ENCODE measurements around the gene KDM7A.
"Not testable (repeated sequence)": the region's sequence is repeated elsewhere in the genome, so short reads cannot be mapped to it uniquely, and the experiment has no call there.

KDM7A gene

DNA sequence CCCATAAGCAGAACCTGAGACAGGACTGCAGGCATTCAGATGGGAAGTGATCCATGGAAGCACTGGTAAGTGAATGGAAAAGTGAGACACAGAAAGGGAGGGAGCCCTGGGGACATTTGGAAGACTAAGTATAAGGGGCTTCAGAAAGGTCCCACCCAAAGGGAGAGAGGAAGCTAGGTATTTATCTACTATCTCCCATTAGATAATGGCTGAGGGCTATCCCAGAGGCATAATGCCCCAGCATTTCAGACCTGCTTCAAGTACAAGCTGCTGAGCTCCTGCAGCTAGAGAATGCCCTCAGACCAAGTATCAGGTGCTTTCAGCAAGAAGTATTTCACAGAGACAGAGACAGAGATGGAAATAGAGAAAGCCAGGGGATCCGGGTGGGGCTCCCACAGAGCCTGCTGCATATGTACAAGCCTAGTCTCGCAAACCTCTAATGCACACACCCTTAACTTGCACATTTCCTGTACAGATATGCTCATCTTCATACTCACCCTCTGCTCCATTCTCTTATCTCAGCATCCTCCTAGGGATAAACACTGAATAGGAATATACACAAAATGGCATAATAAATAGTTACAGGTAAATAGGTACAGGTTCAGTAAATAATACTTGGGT lies 20.2 kb downstream of the KDM7A start:
- DNase-seq = no peak

GRCh38 chr7:140155428-140155827 lies 21.4 kb downstream of the KDM7A start:
- DNase-seq = no peak

DNA sequence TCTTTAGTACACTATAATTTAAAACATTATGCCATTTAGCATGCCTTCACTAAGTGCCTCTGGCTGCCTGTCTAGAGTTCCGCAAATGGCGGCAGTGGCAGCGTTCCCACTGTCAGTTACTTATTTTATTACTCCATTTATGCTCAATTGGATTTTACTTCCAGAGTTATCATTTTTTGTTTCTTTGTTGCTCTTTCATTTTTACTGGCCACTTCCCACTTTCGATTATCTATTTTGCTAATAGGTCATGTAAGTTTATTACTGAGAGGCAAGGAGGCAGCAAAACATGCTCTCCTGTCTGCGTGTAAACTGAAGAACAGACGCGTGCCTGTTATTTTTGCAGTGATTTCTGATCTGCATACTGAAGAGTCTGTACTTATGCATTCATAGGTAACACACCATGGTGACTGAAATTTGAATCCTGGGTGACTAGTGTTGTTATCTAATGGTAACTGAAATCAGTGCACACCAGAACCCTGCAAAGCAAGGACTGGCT lies 23.1 kb downstream of the KDM7A start:
- no peak for DNase-seq

GRCh38 chr7:140146574-140146973 lies 30.2 kb downstream of the KDM7A start:
- DNase-seq = no peak

GRCh38 chr7:140145709-140146108 lies 31.1 kb downstream of the KDM7A start:
- DNase-seq = no peak

DNA sequence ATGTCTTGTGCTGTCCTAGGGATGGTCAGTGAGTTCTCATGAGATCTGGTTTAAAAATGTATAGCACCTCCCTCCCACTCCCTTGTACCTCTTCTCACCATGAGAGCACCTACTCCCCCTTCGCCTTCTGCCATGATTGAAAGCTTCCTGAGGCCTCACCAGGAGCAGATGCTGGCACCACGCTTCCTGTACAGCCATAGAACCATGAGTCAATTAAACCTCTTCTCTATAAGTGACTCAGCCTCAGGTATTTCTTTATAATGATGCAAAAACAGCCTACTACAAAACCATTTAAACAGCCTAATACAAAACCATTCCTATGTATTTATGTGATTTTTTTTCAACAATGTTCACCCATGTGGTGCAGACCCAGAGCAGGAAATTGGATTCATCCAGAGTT lies 32.0 kb downstream of the KDM7A start:
- DNase-seq = no peak

GRCh38 chr7:140143997-140144396 lies 32.8 kb downstream of the KDM7A start:
- DNase-seq = no peak

GRCh38 chr7:140142031-140142430 lies 34.8 kb downstream of the KDM7A start:
- no peak for DNase-seq

- no peak for DNase-seq
Measured at GRCh38 chr7:140141256-140141655, 35.5 kb downstream of the KDM7A start.

- no peak for DNase-seq
Measured at GRCh38 chr7:140137078-140137477, 39.7 kb downstream of the KDM7A start.

DNA sequence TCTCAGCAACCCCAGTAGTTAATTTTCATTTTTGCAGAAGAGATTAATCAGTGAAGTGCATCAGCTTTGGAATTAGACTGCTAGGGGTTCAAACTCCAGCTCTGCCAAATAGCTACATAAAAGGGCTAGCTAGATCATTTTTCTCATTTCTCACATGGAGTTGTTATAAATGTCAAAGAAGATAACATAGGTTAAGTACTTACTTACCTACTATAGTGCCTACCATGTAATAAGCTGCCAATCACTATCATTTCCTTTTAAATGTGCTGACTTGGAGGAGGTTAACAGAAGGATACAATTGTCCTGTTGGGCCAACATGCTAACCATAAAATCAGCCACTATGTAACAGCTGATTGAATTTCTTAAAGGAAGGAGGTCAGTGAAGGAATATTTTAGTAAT lies 40.7 kb downstream of the KDM7A start:
- DNase-seq = no peak

DNA sequence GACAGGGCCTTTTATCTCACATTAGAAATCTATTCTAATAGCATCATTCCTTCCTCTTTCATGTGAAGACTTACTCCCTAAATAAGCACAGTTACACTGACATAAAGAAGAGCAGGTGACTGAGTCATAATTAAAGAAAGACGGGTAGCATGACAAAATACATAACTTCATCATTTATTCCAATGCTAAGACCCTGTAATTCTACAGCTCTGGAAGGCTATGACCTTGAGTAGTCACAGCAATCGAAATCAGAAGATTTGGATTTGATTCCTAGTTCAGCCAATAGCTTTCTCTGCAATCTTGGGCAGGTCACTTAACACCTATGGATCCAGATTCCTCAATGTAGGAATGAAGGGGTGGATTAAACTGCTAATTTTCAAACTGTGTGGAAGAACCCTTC lies 42.7 kb downstream of the KDM7A start:
- no peak for DNase-seq

- no peak for DNase-seq
Measured at GRCh38 chr7:140127360-140128127, 49.2 kb downstream of the KDM7A start.

DNA sequence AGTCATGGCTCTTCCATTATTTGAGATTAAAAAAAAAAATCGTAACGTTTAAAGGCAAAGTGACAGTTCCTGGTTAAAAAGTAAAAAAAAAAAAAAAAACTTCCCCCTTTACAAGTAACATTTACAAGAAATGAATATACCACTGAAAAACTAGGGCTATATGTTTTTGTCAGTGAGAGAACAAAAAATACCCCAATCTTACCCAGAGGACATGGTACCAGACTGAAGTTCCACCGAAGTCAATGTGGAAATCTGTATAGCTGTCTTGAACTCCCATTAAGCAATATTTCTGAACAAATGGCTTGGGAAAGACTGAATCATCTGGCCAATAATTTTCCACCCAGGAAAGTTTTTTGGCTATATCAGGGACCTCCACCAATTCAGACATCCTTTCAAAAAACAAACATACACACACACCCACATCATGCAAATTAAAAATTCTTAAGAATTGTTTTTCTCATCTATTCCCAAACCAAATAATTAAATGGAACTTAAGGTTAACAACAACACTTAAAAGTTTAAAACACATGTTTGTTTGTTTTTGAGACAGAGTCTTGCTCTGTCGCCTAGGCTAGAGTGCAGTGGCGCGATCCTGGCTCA lies 50.2 kb downstream of the KDM7A start:
- DNase-seq = no peak

DNA sequence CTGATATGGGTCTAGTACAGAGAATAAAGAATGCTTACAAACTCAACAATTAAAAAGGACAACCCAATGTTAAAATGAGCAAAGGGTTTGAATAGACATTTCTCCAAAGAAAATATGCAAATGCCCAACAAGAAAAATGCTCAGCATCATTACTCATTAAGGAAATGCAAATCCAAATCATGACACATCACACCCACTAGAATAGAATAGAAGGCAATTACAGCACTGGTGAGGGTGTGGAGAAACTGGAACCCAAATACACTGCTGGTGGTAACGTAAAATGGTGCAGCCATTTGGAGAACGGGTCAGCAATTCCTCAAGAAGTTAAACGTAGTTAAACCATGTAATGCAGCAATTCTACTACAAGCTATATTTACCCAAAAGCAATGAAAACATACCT lies 53.8 kb downstream of the KDM7A start:
- DNase-seq = no peak

DNA sequence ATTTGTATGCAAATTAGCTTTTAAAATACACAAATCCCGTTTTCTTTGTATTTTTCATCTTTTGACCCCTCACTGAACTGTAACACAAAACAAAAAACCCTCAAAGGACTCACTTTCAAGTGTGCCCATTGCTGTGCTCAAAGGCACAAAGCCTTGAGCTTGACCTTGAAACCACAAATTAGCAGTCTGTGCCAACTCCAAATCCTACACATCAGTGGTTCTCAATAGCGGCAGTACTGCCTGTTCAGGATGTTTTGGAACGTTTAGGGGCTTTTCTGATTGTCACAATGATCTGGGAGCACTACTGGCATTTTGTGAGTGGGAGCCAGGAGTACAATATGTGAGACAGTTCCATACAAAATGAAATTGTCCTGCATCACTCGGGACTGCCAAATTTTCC lies 55.5 kb downstream of the KDM7A start:
- DNase-seq = no peak

- DNase-seq = not testable (repeated sequence)
Measured at GRCh38 chr7:140114817-140115216, 62.0 kb downstream of the KDM7A start.

DNA sequence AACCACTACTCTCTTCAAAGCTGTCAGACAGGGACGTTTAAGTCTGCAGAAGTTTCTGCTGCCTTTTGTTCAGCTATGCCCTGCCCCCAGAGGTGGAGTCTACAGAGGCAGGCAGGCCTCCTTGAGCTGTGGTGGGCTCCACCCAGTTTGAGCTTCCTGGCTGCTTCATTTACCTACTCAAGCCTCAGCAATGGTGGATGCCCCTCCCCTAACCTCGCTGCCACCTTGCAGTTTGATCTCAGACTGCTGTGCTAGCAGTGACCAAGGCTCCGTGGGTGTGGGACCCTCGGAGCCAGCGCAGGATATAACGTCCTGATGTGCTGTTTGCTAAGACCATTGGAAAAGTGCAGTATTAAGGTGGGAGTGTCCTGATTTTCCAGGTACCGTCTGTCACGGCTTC lies 68.0 kb downstream of the KDM7A start:
- DNase-seq = not testable (repeated sequence)

DNA sequence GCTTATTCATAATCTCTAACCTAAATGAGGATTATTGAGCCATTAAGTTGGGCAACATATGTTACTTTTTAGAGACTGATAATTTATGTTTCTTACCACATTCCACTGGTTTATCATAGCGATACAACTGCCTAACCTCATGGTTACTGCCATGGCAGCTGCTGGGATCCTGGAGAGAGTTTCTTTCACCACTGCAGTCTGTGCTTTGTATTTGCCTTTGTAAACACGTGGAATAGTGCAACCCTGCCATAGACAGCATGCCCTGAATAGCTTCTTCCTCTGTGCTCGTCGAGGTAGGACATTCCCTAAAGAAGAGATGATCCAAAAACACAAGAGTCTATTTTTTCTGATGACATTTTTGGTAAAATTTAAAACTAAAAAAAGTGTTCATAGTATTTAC lies 80.3 kb downstream of the KDM7A start:
- no peak for DNase-seq

- no peak for DNase-seq
Measured at GRCh38 chr7:140093375-140093774, 83.4 kb downstream of the KDM7A start.

DNA sequence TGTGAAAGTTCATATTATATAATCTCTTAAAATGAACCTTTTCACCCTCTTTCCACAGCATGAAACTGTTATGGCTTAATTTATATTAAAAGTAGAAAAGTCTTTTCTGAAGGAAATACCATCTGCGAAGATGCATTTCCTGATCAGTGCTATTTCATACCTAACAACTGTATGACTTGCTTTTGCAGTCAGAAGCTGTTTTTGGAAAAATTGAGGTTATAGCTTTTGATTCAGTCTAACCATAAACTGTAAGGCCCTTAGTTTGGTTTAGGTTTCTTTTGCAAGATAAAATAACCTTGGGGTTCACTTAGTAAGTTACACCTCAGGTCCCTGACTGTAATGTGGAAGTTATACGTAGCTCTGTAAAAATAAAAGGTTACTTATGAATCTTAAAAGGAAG lies 91.3 kb downstream of the KDM7A start:
- DNase-seq = no peak

- no peak for DNase-seq
Measured at GRCh38 chr7:140084972-140085371, 91.8 kb downstream of the KDM7A start.

- DNase-seq = no peak
Measured at GRCh38 chr7:140084142-140084655, 92.6 kb downstream of the KDM7A start.

DNA sequence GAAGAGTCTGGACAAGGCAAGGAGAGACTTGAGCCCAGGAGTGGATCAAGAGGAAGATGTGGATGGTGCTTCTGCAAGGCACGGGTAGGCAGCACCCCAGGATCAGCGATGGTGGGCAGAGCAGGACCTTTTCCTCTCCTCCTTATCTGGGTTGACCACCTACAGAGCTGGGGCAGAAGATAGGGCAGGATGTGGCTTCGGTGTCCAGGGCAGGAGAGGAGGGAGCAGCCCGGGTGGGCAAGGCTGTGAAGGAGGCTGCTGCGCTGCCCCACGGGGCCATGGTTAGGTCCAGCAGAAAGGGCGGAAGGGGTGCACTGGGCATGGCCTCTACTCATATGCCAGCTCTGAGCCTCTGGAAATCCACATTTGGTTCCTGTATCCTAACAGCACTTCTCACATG lies 94.0 kb downstream of the KDM7A start:
- no peak for DNase-seq
